Esophagus (tissue), 2 donors: ENCODE results near the gene SRRT. TPM values are rescaled to one million over a fixed set of nuclear protein-coding genes. Genes with fewer than 3 reads are reported as not detected.
"Not testable (repeated sequence)": the region's sequence is repeated elsewhere in the genome, so short reads cannot be mapped to it uniquely, and the experiment has no call there.

Experiments
- H3K27ac ChIP-seq, 2 donors: one replicate each; pipeline ENCODE4 v1.5.1; 2013; ENCODE audit warnings: low read depth in 2 of 2, mild to moderate bottlenecking in 2 of 2, inconsistent platforms in 1 of 2, low read length in 1 of 2, moderate library complexity in 1 of 2
- H3K27me3 ChIP-seq, 2 donors: one replicate each; pipeline ENCODE4 v1.6.1; 2013; ENCODE audit warnings: low read length in 2 of 2, control low read depth in 1 of 2, mild to moderate bottlenecking in 1 of 2; ENCODE audit not compliant: insufficient read depth in 2 of 2, control insufficient read depth in 1 of 2
- H3K36me3 ChIP-seq, 2 donors: one replicate each; pipeline ENCODE4 v1.6.1; 2013; ENCODE audit warnings: low read length in 1 of 2; ENCODE audit not compliant: control insufficient read depth in 2 of 2, insufficient read depth in 2 of 2
- H3K4me1 ChIP-seq, 2 donors: one replicate each; pipeline ENCODE4 v1.6.1; 2013; ENCODE audit warnings: low read length in 1 of 2; ENCODE audit not compliant: control insufficient read depth in 2 of 2, insufficient read depth in 2 of 2
- H3K4me3 ChIP-seq, 2 donors: one replicate each; pipeline ENCODE4 v1.5.1; 2013; ENCODE audit warnings: low read length in 2 of 2, mild to moderate bottlenecking in 2 of 2, low read depth in 1 of 2, moderate library complexity in 1 of 2
- H3K9me3 ChIP-seq, 2 donors: one replicate each; pipeline ENCODE4 v1.6.1; 2013; ENCODE audit warnings: mild to moderate bottlenecking in 2 of 2, low read depth in 1 of 2, low read length in 1 of 2, moderate library complexity in 1 of 2; ENCODE audit not compliant: control insufficient read depth in 2 of 2, insufficient read depth in 1 of 2
- WGBS, 2 donors: extraction: QIAGEN DNeasy Blood & Tissue Kit; methylation state at CpG; one replicate each; pipeline ENCODE4 v1.1.7; 2013; 5-methylcytosine and 5-hydroxymethylcytosine counted together
- polyA plus RNA-seq, 2 donors: library from polyadenylated mRNA; stranded (reverse); fragments of 200-250 nt; gene quantifications; one replicate each; pipeline ENCODE4 v1.2.3, GENCODE V29; 2013
- donor health status: healthy with polysubstance abuse.
- donor health status: Bipolar disorder and iron deficiency.

Gene SRRT
- polyA plus RNA-seq, 2 donors: 70.7 to 105 TPM

DNA sequence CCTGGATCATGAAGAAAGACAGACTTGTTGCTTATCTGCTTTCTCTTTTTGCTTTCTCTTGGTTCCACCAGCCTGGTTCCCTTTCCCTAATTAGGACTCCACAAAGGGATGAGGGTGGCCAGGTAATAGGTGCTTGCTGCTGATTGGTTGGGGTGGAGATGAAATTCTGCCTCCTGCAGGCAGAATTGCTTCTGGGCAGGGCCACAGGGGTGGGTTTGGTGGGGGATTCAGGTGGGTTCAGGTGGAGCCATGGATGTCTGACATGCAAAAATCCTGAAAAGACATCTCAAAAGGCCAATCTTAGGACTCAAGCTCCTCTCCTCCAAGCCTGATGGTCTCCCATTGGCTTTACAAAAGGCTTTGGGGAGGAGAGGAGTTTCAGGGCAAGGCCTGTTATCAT lies 46.1 kb downstream of the SRRT start:
- H3K4me3 ChIP-seq: no peak overlapping the region
- no peaks in the 10 kb centered on the region for H3K27me3 ChIP-seq
- H3K4me1 ChIP-seq: no peaks in the 10 kb centered on the region
- no peaks in the 10 kb centered on the region for H3K36me3 ChIP-seq
- no peaks in the 10 kb centered on the region for H3K9me3 ChIP-seq
- H3K27ac ChIP-seq: no peak overlapping the region

GRCh38 chr7:100923616-100924015 lies 48.7 kb downstream of the SRRT start:
- not testable (repeated sequence) for H3K27ac ChIP-seq, H3K4me3 ChIP-seq, H3K9me3 ChIP-seq, H3K27me3 ChIP-seq, H3K36me3 ChIP-seq, H3K4me1 ChIP-seq
- WGBS, 2 donors: 45 to 54% methylated on average over 4 of the region's 4 CpGs

DNA sequence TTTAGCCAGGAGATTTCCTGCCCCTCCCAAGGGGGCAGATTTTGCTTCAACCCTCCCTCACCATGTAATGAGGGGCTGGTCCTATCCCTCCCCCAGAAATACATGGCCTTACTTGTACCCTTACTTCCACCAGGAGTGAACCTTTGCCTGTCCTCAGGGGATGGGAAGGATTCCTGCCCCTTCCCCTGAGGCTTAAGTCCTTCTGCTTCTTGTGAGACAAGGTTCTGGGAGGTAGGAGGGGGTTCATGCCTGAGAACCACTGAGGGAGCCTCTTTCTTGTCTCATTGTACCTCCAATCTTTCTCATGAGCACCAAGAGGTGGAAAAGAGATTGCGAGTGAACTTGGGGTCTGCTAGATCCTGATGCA lies 54.9 kb downstream of the SRRT start:
- Histone ChIP-seq H3K27me3 (no peaks in the 10 kb centered on the region), H3K36me3 (no peaks in the 10 kb centered on the region), H3K27ac (no peak overlapping the region), H3K4me3 (no peak overlapping the region), H3K4me1 (no peaks in the 10 kb centered on the region), H3K9me3 (no peaks in the 10 kb centered on the region)
- 94 to 95% methylated on average over 1 of the region's 1 CpG for WGBS, 2 donors

- 48 to 51% methylated on average over 4 of the region's 4 CpGs for WGBS, 2 donors
- no peak overlapping the region for H3K27ac ChIP-seq
- H3K9me3 ChIP-seq: no peaks in the 10 kb centered on the region
Observed at GRCh38 chr7:100933734-100934133, 58.8 kb downstream of the SRRT start.

DNA sequence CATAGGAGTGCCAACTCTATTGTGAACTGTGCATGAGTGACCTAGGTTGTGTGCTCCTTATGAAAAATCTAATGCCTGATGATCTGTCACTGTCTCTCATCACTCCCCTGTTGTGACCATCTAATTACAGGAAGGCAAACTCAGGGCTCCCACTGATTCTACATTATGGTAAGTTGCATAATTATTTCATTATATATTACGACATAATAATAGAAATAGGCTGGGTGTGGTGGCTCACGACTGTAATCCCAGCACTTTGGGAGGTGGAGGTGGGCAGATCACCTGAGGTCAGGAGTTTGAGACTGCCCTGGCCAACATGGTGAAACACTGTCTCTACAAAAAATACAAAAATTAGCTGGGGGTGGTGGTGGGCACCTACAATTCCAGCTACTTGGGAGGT lies 60.5 kb downstream of the SRRT start:
- not testable (repeated sequence) for H3K27me3 ChIP-seq, H3K36me3 ChIP-seq, H3K4me3 ChIP-seq, H3K4me1 ChIP-seq, H3K9me3 ChIP-seq, H3K27ac ChIP-seq
- WGBS, 2 donors: 54 to 74% methylated on average over 2 of the region's 2 CpGs

More at GRCh38 chr7:100933734-100934133, 58.8 kb downstream of the SRRT start:
- H3K27me3 ChIP-seq: no peaks in the 10 kb centered on the region
- H3K4me3 ChIP-seq: no peak overlapping the region
- H3K4me1 ChIP-seq: no peaks in the 10 kb centered on the region
- H3K36me3 ChIP-seq: no peaks in the 10 kb centered on the region

DNA sequence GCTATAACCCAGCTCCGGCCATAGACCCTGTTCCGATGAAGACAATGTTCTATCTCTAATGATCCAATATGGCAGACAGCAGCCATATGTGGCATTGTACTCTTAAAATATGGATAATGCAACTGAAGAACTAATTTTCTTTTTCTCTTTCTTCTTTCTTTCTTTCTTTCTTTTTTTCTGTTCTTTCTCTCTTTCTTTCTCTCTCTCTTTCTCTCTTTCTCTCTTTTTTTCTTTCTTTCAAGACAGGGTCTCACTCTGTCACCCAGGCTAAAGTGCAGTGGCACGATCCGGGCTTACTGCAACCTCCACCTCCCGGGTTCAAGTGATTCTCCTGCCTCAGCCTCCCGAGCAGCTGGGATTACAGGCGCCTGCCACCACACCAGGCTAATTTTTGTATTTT lies 61.3 kb downstream of the SRRT start:
- not testable (repeated sequence) for H3K27me3 ChIP-seq, H3K36me3 ChIP-seq, H3K9me3 ChIP-seq, H3K4me3 ChIP-seq, H3K27ac ChIP-seq, H3K4me1 ChIP-seq
- 88 to 90% methylated on average over 7 of the region's 7 CpGs for WGBS, 2 donors

Other genes with a start within 250 kb of the SRRT start
- gene TFR2, start 233.6 kb upstream of the SRRT start, polyA plus RNA-seq: under 1 TPM; 0.41 to 0.53 TPM
- gene ACTL6B, start 218.7 kb upstream of the SRRT start, polyA plus RNA-seq: not detected
- gene GNB2, start 201.4 kb upstream of the SRRT start, polyA plus RNA-seq: 100 to 1,000 TPM; 147 to 284 TPM
- gene GIGYF1, start 180.9 kb upstream of the SRRT start, polyA plus RNA-seq: 10 to 100 TPM; 11.1 to 28.1 TPM
- gene POP7, start 169.0 kb upstream of the SRRT start, polyA plus RNA-seq: 10 to 100 TPM; 29.4 to 42.1 TPM
- gene EPO, start 154.6 kb upstream of the SRRT start, polyA plus RNA-seq: under 1 TPM in 1 of 2 donors, not detected in 1; 0.04 TPM
- under 1 TPM in 1 of 2 donors, not detected in 1; under 0.01 TPM for gene ZAN, start 141.5 kb upstream of the SRRT start, polyA plus RNA-seq
- 10 to 100 TPM; 12.8 to 15.7 TPM for gene EPHB4, start 47.6 kb upstream of the SRRT start, polyA plus RNA-seq
- 10 to 100 TPM; 13.8 to 23.0 TPM for gene SLC12A9, start 22.4 kb upstream of the SRRT start, polyA plus RNA-seq
- gene TRIP6, start 7.7 kb upstream of the SRRT start, polyA plus RNA-seq: 10 to 100 TPM; 39.4 to 75.0 TPM
- 1 to 10 TPM; 3.8 to 3.9 TPM for gene UFSP1, start 14.6 kb downstream of the SRRT start, polyA plus RNA-seq
- gene ACHE, start 20.8 kb downstream of the SRRT start, polyA plus RNA-seq: 1 to 10 TPM in 1 of 2 donors, under 1 TPM in 1; 0.52 to 1.4 TPM
- gene MUC3A, start 74.4 kb downstream of the SRRT start, polyA plus RNA-seq: under 1 TPM; 0.02 to 0.04 TPM
- gene MUC12, start 94.5 kb downstream of the SRRT start, polyA plus RNA-seq: under 1 TPM; 0.13 to 0.28 TPM
- gene MUC17, start 145.0 kb downstream of the SRRT start, polyA plus RNA-seq: not detected
- gene TRIM56, start 210.4 kb downstream of the SRRT start, polyA plus RNA-seq: 10 to 100 TPM in 1 of 2 donors, 1 to 10 TPM in 1; 6.2 to 13.5 TPM